B cell (primary cell): ENCODE data around the gene SMIM45.

Experiments used
- ATAC-seq: fragments of 200-7000 bp; cut with Tn5 transposase; one replicate; pipeline ENCODE4 v1.10.0; 2021; ENCODE audit warnings: low read depth, mild to moderate bottlenecking, moderate number of reproducible peaks, moderate library complexity
- CTCF ChIA-PET: fragments of 350-600 bp; sonication (Branson Sonifier 250); formaldehyde crosslinking; loops from one replicate; lab custom pipeline; 2021; ENCODE audit warnings: antibody characterized with exemption, inconsistent platforms; lab: Charles Lee
- POLR2A ChIA-PET: fragments of 350-600 bp; sonication (Branson Sonifier 250); formaldehyde crosslinking; loops from one replicate; lab custom pipeline; 2021; ENCODE audit warnings: antibody characterized with exemption; lab: Charles Lee
- DNase-seq: peaks from one replicate; pipeline ENCODE4 v3.0.0; 2013
- H2AFZ ChIP-seq: 2 replicates; pipeline ENCODE4 v1.6.1; 2012; ENCODE audit warnings: mild to moderate bottlenecking, low read depth, low read length; ENCODE audit not compliant: insufficient read depth, poor library complexity, severe bottlenecking
- H3K27ac ChIP-seq, 2 donors: 1 replicate in 1 of 2; 2 replicates in 1 of 2; pipeline ENCODE4 v1.5.1; 2012 to 2013; ENCODE audit warnings: low read length in 2 of 2, mild to moderate bottlenecking in 2 of 2, moderate library complexity in 1 of 2
- H3K27me3 ChIP-seq, 4 experiments: fragments of 200-600 bp in 1 of 4; sonication (generic) in 1 of 4; replicated peaks in 1 of 4; 1 replicate in 2 of 4; 2 replicates in 2 of 4; pipeline versions ENCODE4 v1.6.1 to v1.7.0; 2013 to 2016; ENCODE audit warnings: low read length in 3 of 4, mild to moderate bottlenecking in 2 of 4, mixed read lengths in 1 of 4, moderate library complexity in 1 of 4; ENCODE audit not compliant: insufficient read depth in 4 of 4, control insufficient read depth in 3 of 4; ENCODE audit errors: control extremely low read depth in 1 of 4
- H3K36me3 ChIP-seq, 2 experiments: replicated peaks in 1 of 2; 1 replicate in 1 of 2; 2 replicates in 1 of 2; pipeline versions ENCODE4 v1.6.1 to v1.7.1; 2013; ENCODE audit warnings: low read length in 1 of 2; ENCODE audit not compliant: insufficient read depth in 2 of 2, control insufficient read depth in 1 of 2; ENCODE audit errors: control extremely low read depth in 1 of 2, extremely low read depth in 1 of 2
- H3K4me1 ChIP-seq, 2 donors: fragments of 200-600 bp in 1 of 2; sonication (generic) in 1 of 2; 1 replicate in 1 of 2; 2 replicates in 1 of 2; pipeline versions ENCODE4 v1.5.1 to v1.6.1; 2013 to 2017; ENCODE audit warnings: low read length in 2 of 2; ENCODE audit not compliant: control insufficient read depth in 2 of 2, insufficient read depth in 2 of 2
- H3K4me2 ChIP-seq: replicated peaks from 2 replicates; pipeline ENCODE3; 2012; ENCODE audit warnings: mild to moderate bottlenecking, low read depth, low read length; ENCODE audit not compliant: poor library complexity, severe bottlenecking
- H3K4me3 ChIP-seq, 5 experiments: fragments of 200-600 bp in 1 of 5; sonication (generic) in 1 of 5; 1 replicate in 3 of 5; 2 replicates in 2 of 5; pipeline versions ENCODE4 v1.5.1 to v1.7.0; 2011 to 2016; ENCODE audit warnings: low read length in 4 of 5, mild to moderate bottlenecking in 4 of 5, low read depth in 2 of 5, control low read depth in 1 of 5, moderate library complexity in 1 of 5; ENCODE audit not compliant: insufficient read depth in 1 of 5; ENCODE audit errors: control extremely low read depth in 1 of 5, extremely low read depth in 1 of 5
- H3K79me2 ChIP-seq: fragments of 200-600 bp; sonication (generic); one replicate; pipeline ENCODE4 v1.6.0; 2016; ENCODE audit warnings: low read length; ENCODE audit not compliant: control insufficient read depth, insufficient read depth
- H3K9ac ChIP-seq: fragments of 200-600 bp; sonication (generic); 2 replicates; pipeline ENCODE4 v1.6.1; 2017; ENCODE audit warnings: mild to moderate bottlenecking, low read length, moderate library complexity
- H3K9me3 ChIP-seq, 3 donors: one replicate each; pipeline versions ENCODE4 v1.6.1 to v1.7.1; 2013; ENCODE audit warnings: low read length in 2 of 3; ENCODE audit not compliant: control insufficient read depth in 2 of 3, insufficient read depth in 1 of 3; ENCODE audit errors: control extremely low read depth in 1 of 3
- H4K20me1 ChIP-seq: 2 replicates; pipeline ENCODE4 v1.6.0; 2012; ENCODE audit warnings: mild to moderate bottlenecking, low read length; ENCODE audit not compliant: insufficient read depth, control insufficient read depth, poor library complexity, severe bottlenecking
- H3K27ac Mint-ChIP-seq: one replicate; pipeline ENCODE4 v1.8.0; 2021; ENCODE audit warnings: mixed read lengths
- H3K27me3 Mint-ChIP-seq: one replicate; pipeline ENCODE4 v1.8.0; 2021; ENCODE audit warnings: mixed read lengths
- H3K4me1 Mint-ChIP-seq: one replicate; pipeline ENCODE4 v1.8.0; 2021; ENCODE audit warnings: mixed read lengths
- H3K4me3 Mint-ChIP-seq: one replicate; pipeline ENCODE4 v1.8.0; 2021; ENCODE audit warnings: mixed read lengths
- H3K9me3 Mint-ChIP-seq: one replicate; pipeline ENCODE4 v1.8.0; 2022; ENCODE audit warnings: mixed read lengths; ENCODE audit not compliant: insufficient read depth
- CTCF ChIP-seq: fragments of 200-600 bp; IDR thresholded peaks from one replicate; pipeline ENCODE4 v1.8.0; 2022; ENCODE audit warnings: antibody characterized with exemption, mild to moderate bottlenecking
- EZH2 ChIP-seq: IDR thresholded peaks from 2 replicates; pipeline ENCODE4 v1.6.1; 2012; ENCODE audit warnings: borderline replicate concordance, low read depth, mild to moderate bottlenecking, moderate library complexity, low read length; ENCODE audit not compliant: insufficient read depth, poor library complexity, severe bottlenecking
- WGBS: methylation state at CpG from one replicate; pipeline ENCODE4 v1.1.5; 2013; ENCODE audit warnings: missing lambda C conversion rate; ENCODE audit not compliant: insufficient coverage; 5-methylcytosine and 5-hydroxymethylcytosine counted together
- intact Hi-C: fragments of 100-400 bp; cut with micrococcal nuclease; formaldehyde crosslinking; loops from one replicate; pipeline ENCODE4 v1.10.0; 2022

SMIM45 gene

GRCh38 chr22:41917903-41918791 is 33.8 kb upstream of the SMIM45 start:
- H3K9ac ChIP-seq, result no peak overlapping the region

More at GRCh38 chr22:41917903-41918791, 33.8 kb upstream of the SMIM45 start:
- ATAC-seq (no peak), DNase-seq (peak; percentile 81)
- Histone ChIP-seq H4K20me1 (peaks cover 39% of the 10 kb centered on the region), H2AFZ (no peak overlapping the region), H3K4me2 (peak overlapping the region; percentile 92), H3K27ac (peak overlapping the region; percentile 89 to 93), H3K36me3 (peaks cover 0 to 9% of the 10 kb centered on the region in 2 experiments), H3K79me2 (peaks cover 51% of the 10 kb centered on the region), H3K27me3 (peaks cover 0 to 15% (median 7%) of the 10 kb centered on the region in 4 experiments), H3K9me3 (peaks cover 0 to 11% (median 0%) of the 10 kb centered on the region in 3 donors), H3K4me1 (peaks cover 77 to 80% of the 10 kb centered on the region in 2 donors), H3K4me3 (peak overlapping the region in 1 of 5 experiments; percentile 50)
- H3K27ac Mint-ChIP-seq, result peak overlapping the region; percentile 97
- WGBS, result 49% methylated on average over 19 of the region's 23 CpGs
- H3K9me3 Mint-ChIP-seq, result no peaks in the 10 kb centered on the region
- intact Hi-C loops, result loop anchor here (2.0 kb wide), 1 partner anchor 85 kb away; the partner anchor contains the start of gene SREBF2
- H3K4me3 Mint-ChIP-seq, result peak overlapping the region; percentile 90
- POLR2A ChIA-PET, result interaction anchor here (0.6 to 16.8 kb wide), 6 partner anchors 8 to 266 kb away, joined by 3 to 960 read pairs (median 4); partner anchors contain the start of gene TNFRSF13C
- peaks cover 3% of the 10 kb centered on the region for H3K27me3 Mint-ChIP-seq
- CTCF ChIA-PET, result interaction anchor here (2.4 to 17.9 kb wide), 2 partner anchors 8 to 20 kb away, joined by 9 to 499 read pairs; partner anchors contain the start of gene TNFRSF13C
- H3K4me1 Mint-ChIP-seq, result peaks cover 74% of the 10 kb centered on the region
- no peak for TF ChIP-seq EZH2
- TF ChIP-seq CTCF, result no peak
